H4 (cell line): ENCODE measurements around the gene AOPEP. TPM values are rescaled to one million over a fixed set of nuclear protein-coding genes. Genes with fewer than 3 reads are reported as not detected.
"Not testable (repeated sequence)": the region's sequence is repeated elsewhere in the genome, so short reads cannot be mapped to it uniquely, and the experiment has no call there.

Source experiments
- DNase-seq: peaks from one replicate; pipeline ENCODE4 v3.0.0-alpha.2; 2015; ENCODE audit warnings: low spot score
- total RNA-seq: library from RNA; depleted of rRNA; stranded (reverse); fragments of >200 nt; shearing (Covaris generic); gene quantifications from 2 replicates; pipeline ENCODE4 v1.2.3, GENCODE V29; 2014

Gene AOPEP
- total RNA-seq, 1 experiment from 2014 or later: 130 TPM

- no peak for DNase-seq
These were observed 291.2 kb downstream of the AOPEP start for GRCh38 chr9:95017661-95018060.

GRCh38 chr9:95018099-95018936 is 291.8 kb downstream of the AOPEP start:
- DNase-seq: no peak

GRCh38 chr9:95020644-95021043 is 294.1 kb downstream of the AOPEP start:
- not testable (repeated sequence) for DNase-seq

GRCh38 chr9:95021166-95021886 is 294.8 kb downstream of the AOPEP start:
- DNase-seq: no peak

- no peak for DNase-seq
These were observed 296.2 kb downstream of the AOPEP start for GRCh38 chr9:95022657-95023056.

- DNase-seq: no peak
These were observed 296.9 kb downstream of the AOPEP start for GRCh38 chr9:95023217-95024003.

- DNase-seq: no peak
These were observed 297.7 kb downstream of the AOPEP start for GRCh38 chr9:95024097-95024671.

GRCh38 chr9:95025213-95026147 is 299.0 kb downstream of the AOPEP start:
- peak; percentile 71 for DNase-seq

- DNase-seq: no peak
These were observed 299.6 kb downstream of the AOPEP start for GRCh38 chr9:95026148-95026524.

- DNase-seq: no peak
These were observed 301.7 kb downstream of the AOPEP start for GRCh38 chr9:95027914-95028852.

GRCh38 chr9:95028853-95029219 is 302.3 kb downstream of the AOPEP start:
- DNase-seq: no peak

- no peak for DNase-seq
These were observed 302.8 kb downstream of the AOPEP start for GRCh38 chr9:95029288-95029687.

- no peak for DNase-seq
These were observed 303.2 kb downstream of the AOPEP start for GRCh38 chr9:95029720-95030119.

GRCh38 chr9:95030344-95030743 is 303.8 kb downstream of the AOPEP start:
- DNase-seq: no peak

GRCh38 chr9:95030920-95031642 is 304.6 kb downstream of the AOPEP start:
- no peak for DNase-seq

GRCh38 chr9:95031711-95032461 is 305.4 kb downstream of the AOPEP start:
- no peak for DNase-seq

GRCh38 chr9:95032580-95033341 is 306.3 kb downstream of the AOPEP start:
- no peak for DNase-seq

GRCh38 chr9:95035846-95036245 is 309.3 kb downstream of the AOPEP start:
- DNase-seq: no peak
